CD4-positive, alpha-beta T cell (primary cell): Measurements from ENCODE around the gene EXOC1L. TPM values are rescaled to one million over a fixed set of nuclear protein-coding genes. Genes with fewer than 3 reads are reported as not detected.

ENCODE experiments used
- ATAC-seq: fragments of 200-7000 bp; cut with Tn5 transposase; one replicate; pipeline ENCODE4 v1.10.0; 2022; ENCODE audit warnings: mild to moderate bottlenecking; ENCODE audit not compliant: poor library complexity
- CTCF ChIA-PET: fragments of 350-600 bp; sonication (Branson Sonifier 250); formaldehyde crosslinking; loops from one replicate; lab custom pipeline; 2021; ENCODE audit warnings: antibody characterized with exemption, inconsistent platforms; lab: Charles Lee
- POLR2A ChIA-PET: fragments of 350-600 bp; sonication (Branson Sonifier 250); formaldehyde crosslinking; loops from one replicate; lab custom pipeline; 2021; ENCODE audit warnings: antibody characterized with exemption, inconsistent platforms; lab: Charles Lee
- DNase-seq, 14 experiments: peaks; one replicate each; pipeline ENCODE4 v3.0.0-alpha.2; 2013 to 2020; ENCODE audit warnings: mixed read lengths in 2 of 14
- H3K27ac ChIP-seq, 2 donors: one replicate each; pipeline versions ENCODE4 v1.5.1 to v1.7.0; 2013; ENCODE audit warnings: low read length in 2 of 2, low read depth in 1 of 2, mild to moderate bottlenecking in 1 of 2
- H3K27me3 ChIP-seq, 2 experiments: 1 replicate in 1 of 2; 2 replicates in 1 of 2; pipeline versions ENCODE4 v1.6.1 to v1.7.0; 2013; ENCODE audit warnings: low read length in 2 of 2, control low read depth in 1 of 2, mild to moderate bottlenecking in 1 of 2, moderate library complexity in 1 of 2; ENCODE audit not compliant: insufficient read depth in 2 of 2, control insufficient read depth in 1 of 2
- H3K36me3 ChIP-seq: one replicate; pipeline ENCODE4 v1.6.1; 2013; ENCODE audit warnings: low read length, control low read depth; ENCODE audit not compliant: insufficient read depth
- H3K4me1 ChIP-seq: one replicate; pipeline ENCODE4 v1.6.1; 2013; ENCODE audit warnings: low read length, control low read depth; ENCODE audit not compliant: insufficient read depth
- H3K4me3 ChIP-seq: one replicate; pipeline ENCODE4 v1.5.1; 2013; ENCODE audit warnings: mild to moderate bottlenecking, low read length, moderate library complexity
- H3K9me3 ChIP-seq, 2 experiments: 1 replicate in 1 of 2; 2 replicates in 1 of 2; pipeline versions ENCODE4 v1.6.1 to v1.7.0; 2013; ENCODE audit warnings: low read length in 2 of 2, mild to moderate bottlenecking in 2 of 2, control low read depth in 1 of 2, moderate library complexity in 1 of 2; ENCODE audit not compliant: control insufficient read depth in 1 of 2, insufficient read depth in 1 of 2
- H3K27ac Mint-ChIP-seq: one replicate; pipeline ENCODE4 v1.8.0; 2020; ENCODE audit warnings: mixed read lengths
- H3K27me3 Mint-ChIP-seq: one replicate; pipeline ENCODE4 v1.8.0; 2021; ENCODE audit warnings: mixed read lengths
- H3K36me3 Mint-ChIP-seq: one replicate; pipeline ENCODE4 v1.8.0; 2021; ENCODE audit warnings: low read depth, mixed read lengths
- H3K4me1 Mint-ChIP-seq: one replicate; pipeline ENCODE4 v1.8.0; 2021; ENCODE audit warnings: low read depth, mixed read lengths
- H3K4me3 Mint-ChIP-seq: one replicate; pipeline ENCODE4 v1.8.0; 2020; ENCODE audit warnings: mild to moderate bottlenecking, mixed read lengths
- H3K9me3 Mint-ChIP-seq: one replicate; pipeline ENCODE4 v1.8.0; 2020; ENCODE audit warnings: mixed read lengths
- CTCF ChIP-seq: fragments of 200-600 bp; IDR thresholded peaks from one replicate; pipeline ENCODE4 v1.8.0; 2022; ENCODE audit warnings: antibody characterized with exemption, mild to moderate bottlenecking
- intact Hi-C, 2 experiments: fragments of 100-400 bp; cut with DNase I in 1 of 2; cut with micrococcal nuclease in 1 of 2; formaldehyde crosslinking; loops; one replicate each; pipeline versions ENCODE4 v1.15.1 to v1.9.0; 2023 to 2025; cut with DNase I, micrococcal nuclease
- total RNA-seq, 174 experiments: library from RNA in 2 of 174; stranded (reverse) in 2 of 174; gene quantifications; one replicate each; pipeline ENCODE4 v1.2.3 and lab custom pipeline; 2021 to 2026

EXOC1L gene
- total RNA-seq, 2 experiments from 2014 or later: not detected

DNA sequence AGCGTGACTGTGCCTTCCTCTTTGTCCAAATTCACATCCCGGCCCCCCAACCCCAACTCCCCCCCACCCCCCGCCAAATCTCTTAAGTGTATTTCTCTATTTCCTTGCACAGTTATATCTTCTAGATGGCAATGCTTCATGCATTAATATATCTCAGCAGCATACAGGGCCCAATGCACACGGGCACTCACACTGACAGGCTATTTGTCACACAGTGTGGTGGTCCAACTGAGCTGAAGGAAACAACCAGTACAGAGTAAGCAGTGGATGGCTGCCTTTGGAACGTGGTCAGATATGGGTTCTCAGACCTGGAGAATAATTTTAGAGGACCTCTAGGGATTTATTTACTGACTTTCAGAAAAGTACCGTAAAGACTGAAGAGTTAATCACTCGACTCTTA, 34.5 kb downstream of the EXOC1L start:
- POLR2A ChIA-PET: interaction anchor here (0.9 to 1.7 kb wide), 5 partner anchors 10 to 1124 kb away, joined by 3 to 11 read pairs (median 3); partner anchors contain the start of genes AASDH and CEP135
- H3K4me3 ChIP-seq: peak overlapping the region; percentile 96

DNA sequence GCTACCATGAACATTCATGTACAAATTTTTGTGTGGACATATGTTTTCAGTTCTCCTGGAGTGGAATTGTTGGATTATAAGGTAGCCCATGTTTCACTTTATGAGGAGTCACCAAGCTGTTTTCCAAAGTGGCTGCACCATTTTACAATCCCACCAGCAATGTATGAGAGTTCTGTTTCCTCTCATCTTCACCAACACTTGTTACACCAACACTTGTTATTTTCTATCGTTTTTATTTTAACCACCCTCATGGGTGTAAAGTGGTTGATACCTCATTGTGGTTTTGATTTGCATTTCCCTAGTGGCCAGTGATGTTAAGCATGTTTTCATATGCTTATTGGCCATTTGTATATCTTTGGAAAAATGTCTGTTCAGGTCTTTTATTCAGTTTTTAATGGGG, 38.0 kb downstream of the EXOC1L start:
- no peak for ATAC-seq
- Mint-ChIP-seq H3K9me3 (no peaks in the 10 kb centered on the region), H3K27me3 (no peaks in the 10 kb centered on the region), H3K4me1 (peaks cover 20% of the 10 kb centered on the region), H3K27ac (peak overlapping the region; percentile 26), H3K4me3 (no peak overlapping the region), H3K36me3 (peaks cover 57% of the 10 kb centered on the region)
- H3K4me1 ChIP-seq: peaks cover 20% of the 10 kb centered on the region
- ChIA-PET POLR2A (no interaction called here), CTCF (no interaction called here)
- H3K4me3 ChIP-seq: no peak overlapping the region
- H3K36me3 ChIP-seq: peaks cover 20% of the 10 kb centered on the region
- H3K9me3 ChIP-seq: peaks cover 0 to 5% of the 10 kb centered on the region in 2 experiments
- TF ChIP-seq CTCF: no peak
- intact Hi-C loops: loop anchor here in 1 of 2 experiments (10.0 kb wide), 4 partner anchors 577 to 1117 kb away; partner anchors contain the start of genes NOA1, PAICS, POLR2B and PPAT
- no peak for DNase-seq
- no peak overlapping the region for H3K27ac ChIP-seq
- H3K27me3 ChIP-seq: no peaks in the 10 kb centered on the region

More for the DNA sequence above, 34.5 kb downstream of the EXOC1L start:
- Histone ChIP-seq H3K27me3 (no peaks in the 10 kb centered on the region), H3K27ac (peak overlapping the region in 1 of 2 donors; percentile 86), H3K9me3 (peaks cover 0 to 5% of the 10 kb centered on the region in 2 experiments), H3K36me3 (no peaks in the 10 kb centered on the region), H3K4me1 (peaks cover 28% of the 10 kb centered on the region)
- intact Hi-C loops: loop anchor here (2.0 to 10.0 kb wide), 9 partner anchors 95 to 1121 kb away; partner anchors contain the start of genes CLOCK (in 2 of the 2), CEP135 (in 1 of the 2), NOA1 (in 1 of the 2) and PAICS (in 1 of the 2)
- Mint-ChIP-seq H3K27ac (no peak overlapping the region), H3K36me3 (peaks cover 28% of the 10 kb centered on the region), H3K4me1 (peaks cover 33% of the 10 kb centered on the region), H3K4me3 (no peak overlapping the region), H3K27me3 (no peaks in the 10 kb centered on the region), H3K9me3 (no peaks in the 10 kb centered on the region)
- no peak for TF ChIP-seq CTCF
- CTCF ChIA-PET: interaction anchor here (1.2 to 1.6 kb wide), 3 partner anchors 11 to 94 kb away, joined by 3 to 7 read pairs (median 5); no protein-coding TSS in a partner anchor
- peak in 2 of 14 experiments; percentile 17 to 21 for DNase-seq
- no peak for ATAC-seq

- Mint-ChIP-seq H3K27ac (no peak overlapping the region), H3K36me3 (peaks cover 63% of the 10 kb centered on the region), H3K9me3 (no peaks in the 10 kb centered on the region), H3K27me3 (no peaks in the 10 kb centered on the region), H3K4me1 (peaks cover 16% of the 10 kb centered on the region), H3K4me3 (no peak overlapping the region)
- peaks cover 33% of the 10 kb centered on the region for H3K36me3 ChIP-seq
- peaks cover 7% of the 10 kb centered on the region for H3K4me1 ChIP-seq
- H3K27ac ChIP-seq: no peak overlapping the region
- POLR2A ChIA-PET: no interaction called here
- CTCF ChIA-PET: interaction anchor here (1.2 kb wide), 1 partner anchor 89 kb away, joined by 3 read pairs; the partner anchor contains the start of gene CEP135
- peaks cover 0 to 5% of the 10 kb centered on the region in 2 experiments for H3K9me3 ChIP-seq
- H3K27me3 ChIP-seq: no peaks in the 10 kb centered on the region
- H3K4me3 ChIP-seq: no peak overlapping the region
- intact Hi-C loops: loop anchor here in 1 of 2 experiments (10.0 kb wide), 5 partner anchors 525 to 1115 kb away; partner anchors contain the start of genes AASDH, NOA1, PAICS and POLR2B
- no peak for ATAC-seq
- DNase-seq: no peak
- TF ChIP-seq CTCF: no peak
Observed at GRCh38 chr4:55859711-55860110, 40.1 kb downstream of the EXOC1L start.
